ENCODE data around the gene PLXNB1. TPM values are rescaled to one million over a fixed set of nuclear protein-coding genes. Genes with fewer than 3 reads are reported as not detected.
A peak's percentile ranks its signal among the peaks of the same experiment; 100 is the strongest.

Gene PLXNB1
- total RNA-seq, 1 donor from 2014 or later, result 211 TPM

DNA sequence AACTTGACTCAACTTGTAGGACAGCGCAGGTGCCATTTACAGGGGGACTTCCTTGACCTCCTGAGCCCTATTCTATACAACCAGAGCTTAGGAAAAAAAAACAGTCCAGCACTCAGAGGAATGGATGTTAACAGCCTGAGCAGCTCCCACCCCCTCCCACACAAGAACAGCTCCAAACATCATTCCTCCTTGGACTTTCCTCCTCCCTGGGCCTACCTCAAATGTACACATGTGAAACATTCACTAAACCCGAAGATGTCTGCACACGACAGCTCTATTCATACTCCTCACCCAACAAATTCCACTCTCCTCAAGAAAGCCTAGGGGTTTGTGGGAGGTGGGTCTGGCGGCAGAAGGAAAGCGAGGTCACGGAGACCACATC is 16.1 kb upstream of the PLXNB1 start:
- peak overlapping the region; percentile 93 for H3K27ac Mint-ChIP-seq
- peak overlapping the region; percentile 81 for H3K4me3 Mint-ChIP-seq
- TF ChIP-seq, protein P1, sequence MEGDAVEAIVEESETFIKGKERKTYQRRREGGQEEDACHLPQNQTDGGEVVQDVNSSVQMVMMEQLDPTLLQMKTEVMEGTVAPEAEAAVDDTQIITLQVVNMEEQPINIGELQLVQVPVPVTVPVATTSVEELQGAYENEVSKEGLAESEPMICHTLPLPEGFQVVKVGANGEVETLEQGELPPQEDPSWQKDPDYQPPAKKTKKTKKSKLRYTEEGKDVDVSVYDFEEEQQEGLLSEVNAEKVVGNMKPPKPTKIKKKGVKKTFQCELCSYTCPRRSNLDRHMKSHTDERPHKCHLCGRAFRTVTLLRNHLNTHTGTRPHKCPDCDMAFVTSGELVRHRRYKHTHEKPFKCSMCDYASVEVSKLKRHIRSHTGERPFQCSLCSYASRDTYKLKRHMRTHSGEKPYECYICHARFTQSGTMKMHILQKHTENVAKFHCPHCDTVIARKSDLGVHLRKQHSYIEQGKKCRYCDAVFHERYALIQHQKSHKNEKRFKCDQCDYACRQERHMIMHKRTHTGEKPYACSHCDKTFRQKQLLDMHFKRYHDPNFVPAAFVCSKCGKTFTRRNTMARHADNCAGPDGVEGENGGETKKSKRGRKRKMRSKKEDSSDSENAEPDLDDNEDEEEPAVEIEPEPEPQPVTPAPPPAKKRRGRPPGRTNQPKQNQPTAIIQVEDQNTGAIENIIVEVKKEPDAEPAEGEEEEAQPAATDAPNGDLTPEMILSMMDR (IDR thresholded peaks at IDR 0.05; ENCODE audit: unreplicated experiment), result no peak
- peaks cover 5% of the 10 kb centered on the region for H3K36me3 Mint-ChIP-seq
- no peaks in the 10 kb centered on the region for H3K27me3 Mint-ChIP-seq (ENCODE audit: low read depth)
- H3K4me1 Mint-ChIP-seq, result peaks cover 38% of the 10 kb centered on the region
- no peaks in the 10 kb centered on the region for H3K9me3 Mint-ChIP-seq
- DNase-seq (ENCODE audit: low spot score in 2 of 2, unreplicated experiment in 2 of 2), result no peak

DNA sequence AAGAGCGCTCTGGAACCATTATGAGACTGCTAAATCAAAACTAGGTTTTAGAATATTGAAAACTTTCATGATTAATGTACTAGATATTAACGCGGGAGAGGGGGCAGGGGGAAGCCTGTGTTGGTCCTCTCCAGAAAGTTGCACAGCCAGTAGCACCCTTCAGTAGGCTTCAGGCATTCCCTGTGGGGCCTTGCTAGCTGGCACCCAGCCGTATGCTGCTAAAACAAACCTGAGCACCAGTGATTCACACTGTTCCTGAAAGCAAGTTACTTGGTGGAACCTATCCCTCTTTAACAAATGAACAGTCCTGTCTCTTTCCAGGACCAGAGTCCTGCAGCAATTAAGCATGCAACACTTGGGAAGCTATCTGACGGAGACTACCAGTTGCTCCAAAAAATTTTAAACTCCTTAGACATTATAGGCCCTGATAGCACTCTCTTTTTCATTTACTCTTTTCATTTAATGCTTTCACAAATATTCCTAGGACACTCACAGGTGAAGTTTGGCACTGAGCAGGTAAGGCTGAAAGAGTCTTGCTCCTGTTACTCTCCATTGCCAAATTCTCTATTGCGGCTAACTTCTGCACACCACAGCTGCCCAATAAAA is 15.5 kb upstream of the PLXNB1 start:
- Mint-ChIP-seq H3K9me3 (no peaks in the 10 kb centered on the region), H3K4me3 (peak overlapping the region; percentile 81), H3K27me3 (ENCODE audit: low read depth) (no peaks in the 10 kb centered on the region), H3K27ac (peak overlapping the region; percentile 9), H3K4me1 (peaks cover 43% of the 10 kb centered on the region), H3K36me3 (peaks cover 5% of the 10 kb centered on the region)
- TF ChIP-seq, protein P1 (IDR thresholded peaks at IDR 0.05; ENCODE audit: unreplicated experiment), result no peak
- DNase-seq (ENCODE audit: low spot score in 2 of 2, unreplicated experiment in 2 of 2), result no peak

DNA sequence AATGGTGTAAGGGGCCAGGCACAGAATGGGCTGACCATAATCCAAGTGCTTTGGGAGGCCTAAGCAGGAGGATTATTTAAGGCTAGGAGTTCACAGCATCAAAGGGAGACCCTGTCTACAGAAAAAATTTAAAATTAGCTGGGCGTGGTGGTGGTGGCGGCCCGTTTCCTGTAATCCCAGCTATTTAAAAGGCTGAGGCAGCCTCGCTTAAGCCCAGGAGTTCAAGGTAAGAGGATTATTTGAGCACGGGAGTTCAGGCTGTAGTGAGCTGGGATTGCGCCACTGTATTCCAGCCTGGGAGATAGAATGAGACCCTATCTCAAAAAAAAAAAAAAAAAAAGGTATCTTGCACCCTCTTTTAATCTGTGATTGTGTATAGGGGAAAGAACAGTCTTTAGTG is 12.1 kb upstream of the PLXNB1 start:
- H3K27me3 Mint-ChIP-seq (ENCODE audit: low read depth), result no peaks in the 10 kb centered on the region
- H3K4me1 Mint-ChIP-seq, result peaks cover 46% of the 10 kb centered on the region
- no peaks in the 10 kb centered on the region for H3K9me3 Mint-ChIP-seq
- H3K27ac Mint-ChIP-seq, result peak overlapping the region; percentile 75
- H3K4me3 Mint-ChIP-seq, result peak overlapping the region; percentile 86
- DNase-seq (ENCODE audit: low spot score in 2 of 2, unreplicated experiment in 2 of 2), result no peak
- TF ChIP-seq, protein P1 (IDR thresholded peaks at IDR 0.05; ENCODE audit: unreplicated experiment), result no peak
- H3K36me3 Mint-ChIP-seq, result peaks cover 5% of the 10 kb centered on the region

DNA sequence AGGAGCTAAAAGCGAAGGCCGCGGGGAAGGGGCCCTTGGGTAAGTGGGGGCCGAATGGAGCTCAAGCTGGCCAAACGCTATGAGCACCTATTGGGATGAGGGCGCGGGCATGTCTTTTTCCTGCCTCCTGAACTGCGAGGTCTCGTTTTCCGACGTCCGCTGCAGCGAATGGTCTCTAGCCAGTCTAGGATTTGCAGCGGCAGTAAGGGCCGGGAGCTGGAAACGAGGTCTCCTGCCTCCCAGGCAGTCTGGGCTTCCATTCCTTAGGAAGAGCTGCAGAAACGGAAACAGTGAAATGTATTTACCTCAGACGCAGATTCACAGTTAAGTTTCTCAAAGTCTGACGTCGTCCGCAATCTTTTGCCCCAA is 10.7 kb upstream of the PLXNB1 start:
- Mint-ChIP-seq H3K4me3 (peak overlapping the region; percentile 86), H3K36me3 (peaks cover 5% of the 10 kb centered on the region), H3K27me3 (ENCODE audit: low read depth) (no peaks in the 10 kb centered on the region), H3K9me3 (no peaks in the 10 kb centered on the region), H3K4me1 (peaks cover 36% of the 10 kb centered on the region), H3K27ac (peak overlapping the region; percentile 94)
- DNase-seq (ENCODE audit: low spot score in 2 of 2, unreplicated experiment in 2 of 2), result no peak
- TF ChIP-seq, protein P1 (IDR thresholded peaks at IDR 0.05; ENCODE audit: unreplicated experiment), result no peak

DNA sequence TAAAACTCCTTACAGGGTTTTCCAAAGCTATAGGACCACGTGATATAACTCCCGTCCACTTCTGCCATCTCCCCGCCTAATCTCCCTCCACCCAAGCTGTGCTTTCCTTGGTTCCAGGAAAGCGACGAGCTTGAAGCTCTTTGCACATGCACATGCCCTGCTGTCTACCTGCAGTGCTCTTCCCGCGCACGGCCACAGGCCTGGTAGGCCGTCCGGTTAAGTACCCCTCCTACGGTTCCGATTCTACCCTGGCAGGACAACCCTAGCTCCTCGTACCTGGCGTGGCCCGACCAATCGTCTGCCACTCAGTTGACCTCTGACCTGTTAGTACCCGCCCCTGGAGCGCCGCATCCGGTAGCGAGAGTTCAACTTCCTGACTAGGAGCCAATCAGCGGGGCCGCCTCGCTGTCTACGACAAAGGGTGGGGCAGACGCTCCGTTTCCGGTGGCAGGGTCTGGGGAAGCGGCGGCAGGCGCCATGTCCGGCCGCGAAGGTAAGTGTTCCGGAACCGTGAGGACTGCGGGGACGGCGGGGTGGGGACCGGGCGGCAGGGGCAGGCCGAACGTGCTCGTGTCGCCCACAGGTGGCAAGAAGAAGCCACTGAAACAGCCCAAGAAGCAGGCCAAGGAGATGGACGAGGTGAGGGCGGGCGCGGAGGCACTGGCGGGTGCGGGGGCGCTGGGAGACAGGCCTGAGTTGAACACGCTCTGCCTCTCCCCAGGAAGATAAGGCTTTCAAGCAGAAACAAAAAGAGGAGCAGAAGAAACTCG is 10.1 kb upstream of the PLXNB1 start, which contains the start of the genes CCDC51 and TMA7:
Gene CCDC51 (minus strand): TSS at position 300 of the 770 bp plus-strand sequence. CDS start 4,991 bp downstream, outside the sequence.
Gene TMA7 (plus strand): TSS at position 438 of the 770 bp plus-strand sequence. CDS start 40 bp downstream, at position 478.
- Mint-ChIP-seq H3K4me1 (peaks cover 34% of the 10 kb centered on the region), H3K4me3 (peak within 1 kb of the TSS; percentile 86), H3K27me3 (ENCODE audit: low read depth) (no peaks in the 10 kb centered on the region), H3K27ac (peak within 1 kb of the TSS; percentile 94), H3K36me3 (peaks cover 5% of the 10 kb centered on the region), H3K9me3 (no peaks in the 10 kb centered on the region)
- peak; percentile 87 to 92 for DNase-seq (ENCODE audit: low spot score in 2 of 2, unreplicated experiment in 2 of 2)
- TF ChIP-seq, protein P1 (IDR thresholded peaks at IDR 0.05; ENCODE audit: unreplicated experiment), result no peak
